Measurements from ENCODE around the gene TXNDC8.

Gene TXNDC8

DNA sequence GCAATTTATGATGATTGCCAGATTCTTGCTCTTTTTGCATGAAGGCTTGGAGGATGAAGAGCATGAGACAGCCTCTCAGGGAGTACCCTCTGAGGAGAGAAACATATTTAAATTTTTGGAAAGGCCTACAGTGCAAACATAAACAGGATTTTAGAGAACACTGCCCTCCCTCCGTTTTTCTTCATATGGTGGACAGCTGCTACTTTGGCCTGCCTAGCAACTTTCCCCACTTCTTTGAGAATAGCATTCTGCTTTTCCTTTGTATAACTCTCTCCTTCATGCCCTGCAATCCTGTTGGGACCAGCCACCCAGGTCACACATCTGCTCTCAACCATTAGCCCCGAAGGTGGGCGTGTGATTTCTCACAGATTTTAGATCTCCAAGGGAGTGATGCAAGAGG lies 60.9 kb downstream of the TXNDC8 start:
- DNase-seq = no peak

DNA sequence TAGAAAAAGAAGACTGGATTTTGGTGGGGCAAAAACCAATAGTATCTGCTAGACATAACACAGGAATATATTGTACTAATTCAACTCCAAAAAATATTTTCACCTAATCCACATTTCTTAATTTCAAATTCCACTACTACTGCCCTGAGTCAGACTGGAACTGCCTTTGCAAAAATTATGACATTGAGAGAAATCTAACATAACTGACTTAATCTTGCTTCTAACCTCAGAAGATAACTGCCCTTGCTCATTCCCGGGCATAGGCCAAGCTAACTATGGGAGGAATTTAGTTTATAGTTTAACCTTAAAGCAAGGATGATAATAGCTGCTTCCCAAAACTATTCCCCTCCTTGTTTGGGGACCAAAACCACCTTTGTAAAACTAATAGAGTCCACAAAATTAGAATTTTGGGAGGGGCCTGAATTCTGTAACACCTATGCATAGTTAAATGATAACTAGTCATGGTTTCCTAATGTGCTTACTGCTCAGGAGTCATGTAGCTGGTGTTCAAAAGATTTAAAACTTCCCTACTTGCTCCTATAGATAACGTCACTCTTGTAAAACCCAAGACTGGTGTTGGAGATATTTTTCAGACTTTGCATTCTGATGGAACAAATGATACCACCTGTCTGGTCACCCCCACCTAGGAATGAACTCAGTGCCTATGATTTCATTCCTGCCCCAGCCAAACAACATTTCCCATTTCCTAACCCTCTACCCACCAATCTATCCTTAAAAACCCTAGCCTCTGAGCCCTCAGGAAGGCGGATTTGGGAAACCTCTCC lies 67.3 kb downstream of the TXNDC8 start:
- DNase-seq = no peak

DNA sequence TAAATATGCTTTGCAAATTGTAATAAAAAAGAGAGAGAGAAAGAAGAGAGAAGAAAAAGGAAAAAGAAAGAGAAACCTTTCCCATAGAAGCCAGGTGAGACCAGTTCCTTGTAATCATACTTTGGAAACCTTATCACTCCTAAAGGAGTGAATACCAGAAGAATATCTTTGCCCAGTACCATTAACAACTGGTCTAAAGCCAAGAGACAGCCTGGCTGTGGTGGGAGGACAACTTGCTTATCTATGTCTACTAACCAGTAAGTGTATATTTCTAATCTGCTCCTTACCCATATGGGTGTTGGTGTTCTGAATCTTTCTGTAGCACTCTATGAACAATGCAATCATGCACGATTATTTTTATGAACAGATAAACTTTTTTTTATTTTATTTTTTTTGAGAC lies 70.9 kb downstream of the TXNDC8 start:
- no peak for DNase-seq

DNA sequence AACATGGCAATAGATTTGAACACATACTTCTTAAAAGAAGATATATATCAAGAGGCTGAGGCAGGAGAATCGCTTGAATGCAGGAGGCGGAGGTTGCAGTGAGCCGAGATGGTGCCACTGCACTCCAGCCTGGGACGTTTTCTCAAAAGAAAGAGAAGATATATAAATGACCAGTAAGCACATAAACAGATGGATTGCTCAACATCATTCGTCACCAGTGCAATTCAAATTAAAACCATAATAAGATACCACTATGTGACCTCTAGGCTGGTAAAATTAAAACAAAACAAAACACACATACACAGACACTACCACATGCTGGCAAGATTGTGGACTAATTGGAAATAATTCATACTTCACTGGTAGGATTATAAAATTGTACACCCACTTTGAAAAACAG lies 76.0 kb downstream of the TXNDC8 start:
- DNase-seq = no peak

DNA sequence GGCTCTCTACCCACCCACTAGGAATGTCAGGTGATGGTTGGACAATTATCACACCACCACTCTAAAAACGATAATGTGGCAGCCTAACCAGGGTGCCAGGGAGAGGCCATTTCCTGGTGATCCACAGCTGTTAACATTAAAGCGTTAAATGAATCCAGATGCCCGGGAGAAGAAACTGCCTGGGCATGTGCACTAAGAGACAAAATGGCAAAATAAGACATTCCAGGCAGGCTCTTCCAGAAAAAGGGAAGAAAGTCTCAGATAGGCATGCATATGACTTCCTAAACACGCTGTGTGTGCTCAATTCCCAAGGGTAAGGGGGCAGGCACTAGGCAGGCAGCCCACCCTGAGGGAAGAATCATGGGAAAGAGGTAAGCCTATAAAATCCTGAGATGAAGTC lies 76.8 kb downstream of the TXNDC8 start:
- no peak for DNase-seq

DNA sequence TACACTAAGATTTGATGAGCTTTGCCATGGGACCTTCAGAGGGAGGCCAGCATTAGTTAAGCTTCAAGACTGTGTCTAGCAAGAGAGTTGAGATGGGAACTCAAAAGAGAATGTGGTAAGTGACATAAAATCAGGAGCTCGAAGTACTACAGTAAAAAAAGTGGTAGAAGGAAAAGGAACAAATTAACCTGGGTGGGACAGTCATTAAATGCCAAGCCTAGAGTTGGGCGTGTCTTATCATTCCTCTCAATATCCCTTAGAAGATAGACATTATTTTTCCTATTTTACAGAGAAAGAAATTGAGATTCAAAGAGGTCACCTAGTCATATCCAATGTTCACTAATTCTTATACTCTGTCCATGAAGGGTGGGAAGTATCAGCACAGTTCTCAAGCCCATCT lies 78.1 kb downstream of the TXNDC8 start:
- DNase-seq = no peak

DNA sequence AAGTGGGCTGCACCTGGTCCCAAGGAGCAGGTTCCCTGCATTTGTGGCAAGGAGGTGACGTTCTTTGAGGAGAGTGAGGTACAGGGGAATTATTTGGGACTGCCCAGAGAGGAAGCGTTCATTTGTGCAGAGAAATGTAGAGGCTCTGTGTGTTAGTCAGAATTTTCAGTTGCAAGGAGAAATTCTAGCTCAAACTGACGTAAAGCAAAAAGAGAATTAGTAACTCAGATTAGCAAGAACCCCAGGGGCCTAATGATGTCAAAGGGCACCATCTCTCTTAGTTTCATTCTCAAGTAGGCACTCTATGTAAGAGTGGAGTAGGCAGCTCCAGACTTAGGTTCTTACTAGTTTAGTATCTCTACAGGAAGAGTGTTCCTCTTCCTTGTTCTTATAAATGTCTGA lies 79.0 kb downstream of the TXNDC8 start:
- DNase-seq = no peak

DNA sequence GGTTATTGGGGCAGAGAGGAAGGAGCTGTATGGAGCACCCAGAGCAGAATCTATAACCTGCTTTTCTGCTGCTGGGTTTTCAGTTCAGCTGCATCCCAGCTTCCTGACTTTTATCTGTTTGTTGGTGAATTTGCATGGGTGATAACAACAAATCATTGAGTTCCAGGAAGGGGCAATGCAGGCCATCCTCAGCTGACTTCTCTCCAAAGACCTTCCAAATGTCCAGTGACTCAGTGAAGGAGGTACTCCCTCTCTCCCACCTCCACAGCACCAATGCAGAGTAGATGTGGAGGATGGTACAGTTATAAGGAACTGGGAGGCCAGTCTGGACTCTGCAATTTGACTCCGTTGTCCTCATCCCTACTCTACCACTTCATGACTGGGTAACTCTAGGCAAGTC lies 79.7 kb downstream of the TXNDC8 start:
- no peak for DNase-seq

DNA sequence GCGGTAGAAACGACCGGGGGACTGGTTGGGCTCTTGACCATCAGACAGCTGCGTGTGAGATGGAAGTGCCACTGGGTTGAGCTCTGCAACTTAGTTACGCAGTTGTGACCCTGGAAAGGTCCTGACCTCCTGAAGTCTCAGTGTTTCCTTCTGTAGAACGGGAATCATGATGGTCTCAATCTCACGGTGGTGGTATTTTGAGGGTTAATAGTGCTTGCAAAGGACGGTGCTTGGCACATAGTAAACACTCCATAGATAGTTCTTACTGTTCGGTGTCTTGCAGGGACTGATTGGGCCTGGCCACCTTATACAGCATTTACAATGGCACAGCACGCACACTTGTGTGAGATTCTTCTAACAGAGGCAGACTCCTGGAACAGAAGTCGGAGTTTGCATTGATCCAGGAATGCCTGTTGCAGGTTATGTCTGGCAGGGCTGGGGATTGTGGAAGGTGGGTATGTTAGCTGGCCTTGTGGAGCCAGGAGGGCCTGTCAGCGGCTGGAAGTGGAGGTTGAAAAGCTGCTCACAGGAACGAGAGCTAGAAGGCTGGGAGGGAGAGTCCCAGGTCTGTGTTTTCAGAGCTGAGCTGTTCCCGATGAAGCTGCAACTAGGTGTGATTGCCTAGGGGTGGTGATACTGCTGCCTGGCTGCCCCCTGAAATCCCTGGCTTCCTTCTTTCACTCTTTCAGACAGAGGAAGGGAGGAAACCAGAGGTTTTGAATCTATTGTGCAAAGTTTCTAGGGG lies 80.4 kb downstream of the TXNDC8 start:
- no peak for DNase-seq

DNA sequence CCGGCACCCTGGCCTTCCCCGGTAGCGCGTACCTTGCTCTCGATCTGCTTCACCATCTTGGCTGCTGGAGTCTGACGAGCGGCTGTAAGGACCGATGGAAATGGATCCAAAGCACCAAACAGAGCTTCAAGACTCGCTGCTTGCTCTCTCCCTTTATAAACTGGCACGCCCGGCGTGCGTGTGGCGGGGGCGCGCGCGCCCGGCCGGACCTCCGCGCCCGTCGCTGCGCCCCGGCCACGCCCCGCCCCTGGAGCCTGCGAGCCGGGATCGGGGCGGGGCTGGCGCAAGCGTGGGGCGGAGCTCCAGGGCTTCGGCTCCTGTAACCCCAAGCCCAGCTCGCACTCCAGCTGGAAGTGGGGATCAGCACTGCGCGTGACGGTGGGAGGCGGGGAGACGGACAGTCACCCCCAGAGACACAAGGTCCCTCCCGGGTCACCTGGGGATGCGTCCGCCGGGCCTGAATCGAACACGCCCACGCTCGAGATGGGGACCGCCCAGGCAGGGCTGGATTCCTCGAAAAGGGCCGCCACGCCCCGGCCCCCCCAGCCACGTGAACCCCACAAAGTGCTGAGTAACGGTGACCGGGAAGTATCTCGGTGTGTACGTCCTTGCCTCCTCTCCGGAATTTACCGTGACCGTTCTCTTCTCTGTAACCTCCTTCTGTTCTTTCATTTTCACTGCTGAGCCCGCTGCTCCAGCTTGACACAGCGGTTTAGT lies 81.1 kb downstream of the TXNDC8 start, which contains the start of gene TXN:
TSS of gene TXN (minus strand) at position 128 of the 717 bp plus-strand sequence. CDS start at position 56, 72 bp downstream.
- DNase-seq = peak; percentile 43

DNA sequence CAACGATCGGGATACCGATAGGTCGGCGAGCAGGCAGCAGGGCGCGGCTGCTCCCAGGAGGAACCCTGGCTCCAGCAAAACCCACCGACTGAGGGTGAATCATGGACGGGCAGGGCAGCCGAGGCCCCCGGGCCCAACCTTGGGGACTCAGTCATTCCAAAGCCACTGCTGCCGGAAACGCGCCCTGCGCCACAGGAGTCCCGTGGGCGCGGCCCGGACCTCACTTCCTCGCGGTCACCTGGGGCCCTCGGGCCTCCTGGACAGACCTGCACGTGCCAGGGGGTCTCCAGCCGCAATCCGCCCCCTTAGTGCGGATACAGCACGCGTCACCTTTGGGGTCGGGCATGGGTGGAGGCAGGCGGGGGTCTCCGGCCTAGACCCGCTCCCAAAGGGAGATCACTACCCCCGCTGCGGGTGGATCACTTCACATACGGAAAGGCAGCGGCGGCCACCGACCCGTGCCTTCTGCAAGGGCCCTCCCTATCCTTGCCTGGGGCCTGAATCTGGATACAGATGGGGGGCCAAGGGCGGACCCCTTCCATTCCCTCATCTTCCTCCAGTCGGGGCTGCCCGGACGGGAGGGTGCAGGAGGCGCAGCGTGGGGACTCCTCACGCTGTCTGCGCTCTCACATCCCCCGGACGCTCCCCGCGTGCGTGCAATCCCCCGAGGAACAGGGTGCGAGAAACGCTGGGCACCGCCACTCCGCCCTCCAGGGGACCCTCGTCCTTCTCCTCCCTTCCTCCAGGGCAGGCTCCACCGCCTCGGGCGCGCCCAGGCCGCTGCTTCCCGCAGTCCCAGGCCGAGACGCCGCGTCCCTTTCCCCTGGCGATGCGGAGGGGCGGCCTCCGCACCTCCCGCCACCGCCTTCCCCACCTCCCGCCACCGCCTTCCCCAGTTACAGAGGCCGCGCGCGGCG lies 81.9 kb downstream of the TXNDC8 start:
- no peak for DNase-seq

DNA sequence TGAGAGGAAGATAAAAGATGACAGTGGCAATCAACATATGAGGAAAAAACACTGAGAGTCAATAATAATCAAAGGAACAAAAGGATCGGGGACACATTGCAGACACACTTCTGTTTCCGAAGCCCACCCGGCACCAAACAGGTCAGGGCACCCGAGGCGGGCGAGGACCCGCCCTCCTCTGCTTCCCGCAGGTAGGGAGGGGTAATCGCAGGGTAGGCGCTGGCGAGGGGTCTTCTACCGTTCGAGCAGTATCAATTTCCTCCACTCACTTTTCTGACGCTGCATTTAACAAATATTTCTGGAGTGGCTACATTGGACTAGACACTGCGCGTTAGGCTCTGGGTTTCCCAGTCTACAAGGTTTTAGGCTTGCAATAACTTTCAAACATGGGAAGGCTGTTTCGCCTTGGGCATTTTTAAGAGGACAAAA lies 82.6 kb downstream of the TXNDC8 start:
- DNase-seq = no peak

DNA sequence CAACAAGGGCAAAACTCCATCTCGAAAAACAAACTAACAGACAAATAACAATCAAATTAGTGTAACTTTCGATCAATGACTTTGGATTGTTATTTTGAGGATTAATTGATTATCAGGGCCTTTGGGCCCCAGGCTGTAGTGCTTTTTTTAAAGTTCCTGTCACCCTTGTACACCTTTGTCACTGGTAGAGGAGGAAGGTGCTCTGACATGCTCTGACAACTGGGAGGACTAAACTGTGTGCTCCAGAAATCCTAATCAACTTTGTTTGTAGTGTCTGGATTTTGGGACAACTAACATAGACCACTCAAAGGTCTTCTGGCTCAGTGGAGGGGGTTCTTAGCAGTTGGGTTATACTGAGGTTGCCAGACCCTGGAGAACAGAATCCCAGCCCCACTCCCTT lies 83.2 kb downstream of the TXNDC8 start:
- DNase-seq = no peak
